CD1c-positive myeloid dendritic cell (primary cell): ENCODE results near the gene COL20A1.

Experiments
- DNase-seq: peaks from one replicate; pipeline ENCODE4 v3.0.0-alpha.2; 2016; ENCODE audit errors: extremely low spot score

COL20A1 gene

DNA sequence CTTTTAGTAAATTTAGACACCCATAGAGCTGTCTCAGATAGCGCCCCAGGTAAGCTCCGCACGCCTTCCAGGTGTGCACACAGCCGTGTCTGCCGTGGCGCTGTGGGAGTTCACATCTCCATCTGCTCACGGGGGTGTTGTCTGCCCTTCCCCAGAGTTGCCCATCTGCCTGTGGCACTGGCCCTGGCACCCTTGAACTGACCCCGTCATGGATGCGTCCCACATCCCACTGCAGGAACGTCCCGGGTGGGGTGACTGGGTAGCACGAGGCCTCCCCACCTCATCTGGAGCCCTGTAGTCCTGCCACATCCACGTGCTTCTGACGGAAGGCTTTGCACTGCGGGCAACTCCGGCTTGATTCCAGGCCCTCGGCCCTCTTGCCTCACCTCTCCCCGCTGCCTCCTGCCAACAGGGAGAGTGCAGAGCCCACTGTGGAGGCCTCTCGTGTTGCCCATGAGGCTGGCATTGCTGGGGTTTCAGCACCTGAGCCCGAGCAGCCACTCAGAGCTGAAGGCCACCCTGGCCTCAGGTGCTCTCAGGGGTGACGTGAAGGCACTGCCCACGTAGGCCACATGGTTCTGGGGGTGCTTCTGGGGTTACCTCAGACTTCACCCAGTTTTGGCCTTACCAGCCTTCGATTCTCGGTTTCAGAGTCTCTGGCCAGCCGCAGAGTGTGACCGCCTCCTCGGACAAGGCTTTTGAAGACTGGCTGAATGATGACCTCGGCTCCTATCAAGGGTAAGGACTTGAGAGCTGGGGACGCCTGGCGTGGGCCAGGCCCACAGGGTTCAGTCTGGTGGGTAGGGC is 15.3 kb upstream of the COL20A1 start:
- DNase-seq = no peak

DNA sequence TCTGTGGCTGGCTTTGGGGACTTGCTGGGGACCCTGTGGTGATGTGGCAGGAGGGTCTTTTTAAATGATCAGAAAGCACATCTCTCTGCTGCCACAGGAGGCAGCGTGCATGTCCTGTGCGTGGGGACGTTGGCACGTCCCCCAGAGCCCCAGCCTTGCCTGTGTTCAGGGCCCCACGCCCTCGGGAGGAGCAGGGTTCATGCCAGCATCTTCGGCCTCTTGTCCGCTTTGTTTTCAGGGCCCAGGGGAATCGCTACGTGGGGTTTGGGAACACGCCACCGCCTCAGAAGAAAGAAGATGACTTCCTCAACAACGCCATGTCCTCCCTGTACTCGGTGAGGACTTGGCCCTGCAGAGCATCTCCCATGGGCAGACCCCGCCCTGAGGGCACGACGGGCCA is 14.3 kb upstream of the COL20A1 start:
- no peak for DNase-seq

DNA sequence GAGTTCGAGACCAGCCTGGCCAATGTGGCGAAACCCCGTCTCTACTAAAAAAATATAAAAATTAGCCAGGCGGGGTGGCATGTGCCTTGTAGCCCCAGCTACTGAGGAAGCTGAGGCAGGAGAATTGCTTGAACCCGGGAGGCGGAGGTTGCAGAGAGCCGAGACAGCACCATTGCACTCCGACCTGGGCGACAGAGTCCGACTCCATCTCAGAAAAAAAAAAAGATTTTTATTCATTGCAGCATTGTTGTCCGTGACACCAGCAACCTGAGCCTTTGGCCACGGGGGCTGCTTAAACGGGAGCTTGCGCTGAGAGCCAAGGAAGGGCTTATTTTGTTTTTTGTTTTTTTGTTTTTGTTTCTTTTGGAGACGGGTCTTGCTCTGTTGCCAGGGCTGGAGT is 13.1 kb upstream of the COL20A1 start:
- DNase-seq = no peak

GRCh38 chr20:63280371-63280770 is 12.6 kb upstream of the COL20A1 start:
- no peak for DNase-seq

- no peak for DNase-seq
Observed at GRCh38 chr20:63280929-63281545, 11.9 kb upstream of the COL20A1 start.

DNA sequence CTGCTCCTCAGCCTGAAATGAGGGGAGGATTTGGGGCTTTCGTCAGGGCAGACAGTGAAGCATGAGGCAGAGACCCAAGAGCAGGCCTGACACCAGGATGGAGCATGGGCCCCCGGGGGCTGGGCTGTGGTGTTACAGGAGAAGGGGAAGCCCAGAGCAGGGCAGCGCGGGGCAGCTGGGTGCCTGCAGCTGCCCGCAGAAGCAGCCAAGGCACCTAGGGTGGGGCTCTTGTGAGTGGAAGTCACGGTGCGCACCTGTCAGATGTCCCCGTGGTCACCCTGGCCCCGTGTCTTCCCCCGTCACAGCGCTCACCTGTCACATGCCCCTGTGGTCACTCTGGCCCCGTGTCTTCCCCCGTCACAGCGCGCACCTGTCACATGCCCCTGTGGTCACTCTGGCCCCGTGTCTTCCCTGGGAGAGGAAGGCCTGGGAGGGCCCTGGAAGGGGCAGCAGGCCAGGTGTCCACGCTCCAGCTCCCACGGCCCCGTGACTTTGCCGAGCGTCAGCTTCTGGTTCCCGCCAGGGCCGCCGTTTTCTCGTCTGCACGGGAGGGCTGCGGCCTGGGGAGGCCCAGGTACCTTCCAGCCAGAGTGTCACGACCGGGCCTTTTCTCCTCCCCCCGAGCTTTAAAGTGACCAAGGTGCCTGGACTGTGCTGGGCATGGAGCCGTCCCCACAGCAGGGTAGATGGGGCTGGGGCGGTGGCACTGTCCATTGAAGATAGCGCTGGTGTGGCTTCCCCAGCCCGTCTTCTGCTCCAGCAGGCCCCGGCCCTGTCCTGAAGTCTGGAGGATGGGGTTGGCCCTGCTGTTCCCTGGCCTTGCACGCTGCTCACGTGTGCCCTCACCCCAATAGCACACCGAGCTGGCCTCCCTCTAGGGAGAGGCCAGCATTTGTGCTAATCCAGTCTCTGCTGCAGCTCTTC is 11.0 kb upstream of the COL20A1 start:
- DNase-seq = no peak

DNA sequence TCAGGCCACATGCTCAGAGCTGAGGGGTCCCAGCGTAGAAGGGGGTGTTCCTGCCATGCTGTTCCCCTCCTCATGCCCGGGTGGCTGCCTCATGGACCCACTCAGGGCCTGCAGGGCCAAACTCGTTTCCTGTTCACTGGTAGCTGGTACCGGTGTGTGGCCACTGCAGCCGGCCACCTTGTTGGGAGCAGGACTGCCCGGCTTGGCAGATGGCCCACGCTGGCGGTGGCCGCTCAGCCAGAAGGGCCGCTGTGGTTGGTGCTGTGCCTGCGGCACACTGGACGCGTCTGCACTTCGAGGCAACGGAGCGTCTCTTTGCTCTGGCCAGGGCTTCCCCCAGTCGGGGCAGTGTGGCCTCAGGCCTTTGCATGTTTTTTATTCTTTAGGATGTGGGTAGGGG is 10.0 kb upstream of the COL20A1 start:
- DNase-seq = no peak

GRCh38 chr20:63283397-63284082 is 9.4 kb upstream of the COL20A1 start:
- DNase-seq = no peak

- DNase-seq = no peak
Observed at GRCh38 chr20:63284083-63284440, 8.9 kb upstream of the COL20A1 start.

GRCh38 chr20:63284544-63284949 is 8.4 kb upstream of the COL20A1 start:
- DNase-seq = peak; percentile 8

DNA sequence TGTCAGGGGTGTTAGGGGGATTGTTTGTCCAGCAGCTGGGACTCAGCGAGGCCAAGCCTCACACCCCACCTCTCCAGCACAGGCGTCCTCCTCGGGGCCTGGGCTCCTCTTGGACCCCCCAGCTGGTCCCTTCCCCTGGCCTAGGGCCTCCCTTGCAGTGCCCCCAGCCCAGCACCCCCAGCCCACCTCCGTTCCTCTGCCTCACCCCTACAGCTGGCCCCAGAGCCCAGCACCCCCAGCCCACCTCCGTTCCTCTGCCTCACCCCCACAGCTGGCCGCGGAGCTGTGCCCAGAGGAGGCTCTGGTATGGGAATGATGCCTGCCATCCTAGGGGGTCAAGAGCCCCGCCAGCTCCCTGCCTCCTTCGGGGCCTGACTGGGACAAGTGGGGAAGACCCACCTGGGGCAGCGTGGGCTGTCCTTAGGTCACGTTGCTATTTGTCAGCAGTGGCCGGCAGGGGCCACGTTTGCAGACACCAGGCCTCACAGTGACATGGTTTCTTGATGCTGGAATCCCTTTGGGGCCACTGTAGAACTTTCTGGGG is 7.9 kb upstream of the COL20A1 start:
- no peak for DNase-seq

GRCh38 chr20:63285636-63286615 is 7.1 kb upstream of the COL20A1 start:
- no peak for DNase-seq

GRCh38 chr20:63286781-63287696 is 5.9 kb upstream of the COL20A1 start:
- DNase-seq = no peak

GRCh38 chr20:63287697-63288580 is 5.0 kb upstream of the COL20A1 start:
- no peak for DNase-seq

- no peak for DNase-seq
Observed at GRCh38 chr20:63288581-63289251, 4.3 kb upstream of the COL20A1 start.

- no peak for DNase-seq
Observed at GRCh38 chr20:63289311-63290135, 3.5 kb upstream of the COL20A1 start.

DNA sequence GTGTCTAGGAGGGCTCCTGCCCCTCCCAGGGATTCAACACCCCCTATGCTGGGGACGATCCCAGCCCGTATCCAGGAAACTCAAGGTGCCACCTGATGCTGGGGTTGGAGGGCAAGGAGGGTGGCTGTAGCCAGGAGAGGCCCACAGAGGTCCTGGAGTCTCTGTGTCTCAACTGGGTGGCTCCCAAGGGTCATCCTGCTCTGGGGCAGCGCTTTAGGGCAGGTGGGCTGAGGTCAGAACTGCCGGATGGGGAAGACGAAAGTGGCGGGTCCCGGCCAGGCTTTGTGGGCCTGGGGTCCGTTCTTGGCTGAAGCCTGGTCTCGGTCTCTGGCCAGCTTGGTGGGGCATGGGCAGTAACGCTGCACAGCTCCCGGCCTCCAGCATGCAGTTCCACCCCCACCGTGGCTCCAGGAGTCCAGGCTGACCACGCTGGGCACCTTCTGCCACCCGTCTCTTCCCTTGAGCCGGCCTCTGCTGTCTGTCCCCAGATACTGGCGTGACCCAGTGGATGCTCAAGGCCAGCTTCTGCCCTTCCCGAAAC is 2.8 kb upstream of the COL20A1 start:
- no peak for DNase-seq
